Keratinocyte (primary cell): ENCODE results near the gene CAPN7. TPM values are rescaled to one million over a fixed set of nuclear protein-coding genes. Genes with fewer than 3 reads are reported as not detected.

Experiments
- DNase-seq: peaks from one replicate; pipeline ENCODE4 v3.0.0-alpha.2; 2011; ENCODE audit warnings: low read depth, missing footprints, low spot score
- FAIRE-seq: peaks from 2 replicates; lab custom pipeline; 2011; peaks lifted over from hg19 to GRCh38; lab: Jason Lieb, UNC
- H2AFZ ChIP-seq: 2 replicates; pipeline ENCODE4 v1.6.0; 2012; ENCODE audit warnings: low read length, control low read depth, inconsistent platforms; ENCODE audit not compliant: control insufficient read depth
- H3K27ac ChIP-seq: 2 replicates; pipeline ENCODE4 v1.5.1; 2011; ENCODE audit warnings: low read length; ENCODE audit not compliant: control insufficient read depth, insufficient read depth
- H3K27me3 ChIP-seq: 3 replicates; pipeline ENCODE4 v1.6.0; 2011; ENCODE audit warnings: low read length; ENCODE audit not compliant: control insufficient read depth, insufficient read depth; ENCODE audit errors: extremely low read depth
- H3K36me3 ChIP-seq, 2 experiments: 2 replicates in 1 of 2; 3 replicates in 1 of 2; pipeline ENCODE4 v1.5.1; 2011; ENCODE audit warnings: low read length in 2 of 2, mild to moderate bottlenecking in 1 of 2; ENCODE audit not compliant: control insufficient read depth in 2 of 2, insufficient read depth in 2 of 2; ENCODE audit errors: extremely low read depth in 1 of 2
- H3K4me1 ChIP-seq: 3 replicates; pipeline ENCODE4 v1.5.1; 2011; ENCODE audit warnings: low read length; ENCODE audit not compliant: control insufficient read depth, insufficient read depth; ENCODE audit errors: extremely low read depth
- H3K4me2 ChIP-seq: 3 replicates; pipeline ENCODE4 v1.6.0; 2011; ENCODE audit warnings: low read depth, low read length; ENCODE audit not compliant: control insufficient read depth, insufficient read depth; ENCODE audit errors: extremely low read depth
- H3K4me3 ChIP-seq, 3 experiments: fragments of 200-600 bp in 1 of 3; sonication (generic) in 1 of 3; 2 replicates in 2 of 3; 3 replicates in 1 of 3; pipeline ENCODE4 v1.5.1; 2011 to 2016; ENCODE audit warnings: low read length in 3 of 3, mild to moderate bottlenecking in 3 of 3, control low read depth in 2 of 3, inconsistent platforms in 1 of 3, low read depth in 1 of 3, mixed read lengths in 1 of 3, mixed run types in 1 of 3, moderate library complexity in 1 of 3; ENCODE audit not compliant: control insufficient read depth in 2 of 3, insufficient read depth in 2 of 3; ENCODE audit errors: extremely low read depth in 1 of 3
- H3K79me2 ChIP-seq: 2 replicates; pipeline ENCODE4 v1.6.0; 2012; ENCODE audit warnings: low read length; ENCODE audit not compliant: control insufficient read depth, insufficient read depth
- H3K9ac ChIP-seq: 3 replicates; pipeline ENCODE4 v1.6.0; 2011; ENCODE audit warnings: low read length; ENCODE audit not compliant: control insufficient read depth, insufficient read depth; ENCODE audit errors: extremely low read depth
- H3K9me1 ChIP-seq: 3 replicates; pipeline ENCODE4 v1.6.0; 2011; ENCODE audit warnings: low read length; ENCODE audit not compliant: control insufficient read depth, insufficient read depth; ENCODE audit errors: extremely low read depth
- H3K9me3 ChIP-seq: 2 replicates; pipeline ENCODE4 v1.5.1; 2012; ENCODE audit warnings: low read depth, low read length; ENCODE audit not compliant: control insufficient read depth
- H4K20me1 ChIP-seq: 3 replicates; pipeline ENCODE4 v1.6.0; 2011; ENCODE audit warnings: low read length; ENCODE audit not compliant: control insufficient read depth, insufficient read depth; ENCODE audit errors: extremely low read depth
- CTCF ChIP-seq, 3 experiments: IDR thresholded peaks in 1 of 3; conservative IDR thresholded peaks in 1 of 3; optimal IDR thresholded peaks in 1 of 3; 2 replicates in 2 of 3; 3 replicates in 1 of 3; pipeline versions ENCODE3 to v1.5.1; 2011; ENCODE audit warnings: low read length in 3 of 3, mild to moderate bottlenecking in 3 of 3, moderate library complexity in 2 of 3, control low read depth in 1 of 3, inconsistent platforms in 1 of 3; ENCODE audit not compliant: insufficient read depth in 2 of 3; ENCODE audit errors: extremely low read depth in 1 of 3
- EZH2 ChIP-seq: IDR thresholded peaks from one replicate; pipeline ENCODE4 v1.6.1; 2012; ENCODE audit warnings: inconsistent platforms, mild to moderate bottlenecking, low read length, moderate library complexity
- dilution Hi-C: fragments of 300-500 bp; cut with MboI; formaldehyde crosslinking; loops from one replicate; pipeline ENCODE4 v1.7.0; 2020; ENCODE audit warnings: low sequenced_read_pairs; ENCODE audit not compliant: extremely low pct_ligation_motif_present
- polyA plus RNA-seq, 5 experiments: library from polyadenylated mRNA; depleted of rRNA in 3 of 5; stranded (reverse) in 3 of 5; stranded (forward) in 1 of 5; unstranded in 1 of 5; fragments of >200 nt; gene quantifications; 1 replicate in 1 of 5; 2 replicates in 3 of 5; 3 replicates in 1 of 5; pipeline versions ENCODE4 v1.2.1 to v1.2.3, GENCODE V29; 2011 to 2012; ENCODE audit warnings: missing spikeins in 2 of 5, low read depth in 1 of 5, low replicate concordance in 1 of 5

Gene CAPN7
- polyA plus RNA-seq, 1 donor (not counting 4 experiments of a cell fraction or from before 2014, with no cell fraction given) = 29.3 TPM

GRCh38 chr3:15217841-15218267 is 11.8 kb downstream of the CAPN7 start:
- H3K27ac ChIP-seq = no peak overlapping the region
- H3K36me3 ChIP-seq = peaks cover 19 to 28% of the 10 kb centered on the region in 2 experiments
- H3K27me3 ChIP-seq = no peaks in the 10 kb centered on the region
- H3K9me1 ChIP-seq = no peaks in the 10 kb centered on the region
- H3K4me3 ChIP-seq = no peak overlapping the region
- H3K4me1 ChIP-seq = peaks cover 2% of the 10 kb centered on the region
- no peaks in the 10 kb centered on the region for H3K9me3 ChIP-seq
- H4K20me1 ChIP-seq = no peaks in the 10 kb centered on the region
- no peak overlapping the region for H3K9ac ChIP-seq
- dilution Hi-C loops = no loop called here
- H3K4me2 ChIP-seq = no peak overlapping the region
- TF ChIP-seq CTCF (optimal IDR thresholded peaks at IDR 0.05 in 1 of 3, IDR thresholded peaks at IDR 0.05 in 1 of 3, conservative IDR thresholded peaks at IDR 0.05 in 1 of 3; ENCODE audit: extremely low read depth in 1 of 3, insufficient read depth in 2 of 3, low read length in 3 of 3) (no peak), EZH2 (no peak)
- FAIRE-seq (no peak), DNase-seq (no peak)
- H3K79me2 ChIP-seq = no peaks in the 10 kb centered on the region
- H2AFZ ChIP-seq = no peak overlapping the region

DNA sequence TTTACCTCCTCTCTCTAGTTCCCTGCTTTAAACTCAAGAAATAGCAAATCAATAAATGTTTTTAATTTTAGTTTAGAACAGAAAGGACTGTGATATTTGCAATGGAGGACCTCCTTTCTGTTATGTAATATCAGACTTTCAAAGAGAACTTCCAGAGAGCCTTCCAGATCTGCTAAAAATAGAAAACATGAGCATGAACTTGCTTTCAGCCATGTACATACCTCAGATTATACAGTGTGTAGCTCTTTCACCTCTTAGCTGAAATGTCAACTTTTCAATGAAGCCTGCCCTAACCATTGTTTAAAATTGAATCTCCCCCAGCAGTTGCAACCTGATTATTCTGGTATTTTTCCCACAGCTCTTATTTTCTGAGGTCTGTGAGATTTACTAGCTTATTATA is 12.6 kb downstream of the CAPN7 start:
- H3K9me1 ChIP-seq = no peaks in the 10 kb centered on the region
- peaks cover 17 to 21% of the 10 kb centered on the region in 2 experiments for H3K36me3 ChIP-seq
- H4K20me1 ChIP-seq = no peaks in the 10 kb centered on the region
- DNase-seq (no peak), FAIRE-seq (no peak)
- no peak overlapping the region for H3K9ac ChIP-seq
- no peaks in the 10 kb centered on the region for H3K9me3 ChIP-seq
- peaks cover 2% of the 10 kb centered on the region for H3K4me1 ChIP-seq
- no peak for TF ChIP-seq EZH2
- no peak for TF ChIP-seq CTCF (optimal IDR thresholded peaks at IDR 0.05 in 1 of 3, IDR thresholded peaks at IDR 0.05 in 1 of 3, conservative IDR thresholded peaks at IDR 0.05 in 1 of 3; ENCODE audit: extremely low read depth in 1 of 3, insufficient read depth in 2 of 3, low read length in 3 of 3)
- H3K79me2 ChIP-seq = no peaks in the 10 kb centered on the region
- H2AFZ ChIP-seq = no peak overlapping the region
- no peak overlapping the region for H3K4me2 ChIP-seq
- H3K4me3 ChIP-seq = no peak overlapping the region
- dilution Hi-C loops = no loop called here
- no peak overlapping the region for H3K27ac ChIP-seq
- no peaks in the 10 kb centered on the region for H3K27me3 ChIP-seq
